ENCODE measurements around the gene TMSB15C. TPM values are rescaled to one million over a fixed set of nuclear protein-coding genes. Genes with fewer than 3 reads are reported as not detected.
"Not testable (repeated sequence)": the region's sequence is repeated elsewhere in the genome, so short reads cannot be mapped to it uniquely, and the experiment has no call there.

Gene TMSB15C
- 3.2 and 3.3 TPM in 2 replicates for total RNA-seq

GRCh38 chrX:104075778-104076445 lies at the start of gene TMSB15C:
TMSB15C (minus strand) TSS chrX:104076236.
- not testable (repeated sequence) for H3K27ac ChIP-seq (ENCODE audit: low read depth, low read length); H3K79me2 ChIP-seq (ENCODE audit: insufficient read depth, low read length); DNase-seq (ENCODE audit: insufficient read length, low spot score, missing footprints); H3K4me1 ChIP-seq (ENCODE audit: insufficient read depth, low read length); H2AFZ ChIP-seq (ENCODE audit: low read length); H3K9me3 ChIP-seq (ENCODE audit: low read depth, low read length); H3K4me3 ChIP-seq (ENCODE audit: insufficient read depth, low read length); H3K4me2 ChIP-seq (ENCODE audit: insufficient read depth, low read length); H3K27me3 ChIP-seq (ENCODE audit: insufficient read depth, low read length); H4K20me1 ChIP-seq (ENCODE audit: insufficient read depth, low read length); H3K36me3 ChIP-seq (ENCODE audit: insufficient read depth, low read length)

- H3K36me3 ChIP-seq (ENCODE audit: insufficient read depth, low read length): no peaks in the 10 kb centered on the region
- no peak overlapping the region for H3K27ac ChIP-seq (ENCODE audit: low read depth, low read length)
- H3K27me3 ChIP-seq (ENCODE audit: insufficient read depth, low read length): peaks cover 9% of the 10 kb centered on the region
- no peaks in the 10 kb centered on the region for H4K20me1 ChIP-seq (ENCODE audit: insufficient read depth, low read length)
- H3K4me1 ChIP-seq (ENCODE audit: insufficient read depth, low read length): no peaks in the 10 kb centered on the region
- H3K9me3 ChIP-seq (ENCODE audit: low read depth, low read length): no peaks in the 10 kb centered on the region
- no peak overlapping the region for H2AFZ ChIP-seq (ENCODE audit: low read length)
- no peak overlapping the region for H3K4me2 ChIP-seq (ENCODE audit: insufficient read depth, low read length)
- TF ChIP-seq CTCF (IDR thresholded peaks at IDR 0.05; ENCODE audit: extremely low read depth, low read depth, low read length): no peak
- no peaks in the 10 kb centered on the region for H3K79me2 ChIP-seq (ENCODE audit: insufficient read depth, low read length)
- no peak overlapping the region for H3K4me3 ChIP-seq (ENCODE audit: insufficient read depth, low read length)
- no peak for DNase-seq (ENCODE audit: insufficient read length, low spot score, missing footprints)
Observed at GRCh38 chrX:104122829-104123228, 46.8 kb upstream of the TMSB15C start.

DNA sequence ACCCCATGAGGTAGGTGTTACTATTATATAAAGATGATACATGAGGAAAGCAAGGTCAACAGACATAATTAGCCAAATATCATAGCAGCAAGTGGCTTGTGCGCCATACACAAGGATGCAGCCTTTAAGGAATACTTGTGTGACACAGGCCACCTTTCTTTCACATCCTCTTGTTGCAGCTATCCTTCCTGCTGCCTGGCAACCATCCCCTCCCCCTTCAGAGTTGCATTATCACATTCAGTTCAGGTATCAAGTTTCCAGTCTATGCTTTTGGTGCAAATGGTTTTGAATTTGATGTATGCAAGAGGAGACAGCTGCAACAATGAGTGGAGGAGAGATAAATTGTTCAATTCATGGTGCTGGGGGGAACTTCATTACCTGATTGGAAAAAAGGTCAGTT lies 42.7 kb upstream of the TMSB15C start:
- Histone ChIP-seq H3K36me3 (ENCODE audit: insufficient read depth, low read length) (no peaks in the 10 kb centered on the region), H3K4me2 (ENCODE audit: insufficient read depth, low read length) (no peak overlapping the region), H4K20me1 (ENCODE audit: insufficient read depth, low read length) (no peaks in the 10 kb centered on the region), H2AFZ (ENCODE audit: low read length) (no peak overlapping the region), H3K9me3 (ENCODE audit: low read depth, low read length) (no peaks in the 10 kb centered on the region), H3K79me2 (ENCODE audit: insufficient read depth, low read length) (no peaks in the 10 kb centered on the region), H3K27me3 (ENCODE audit: insufficient read depth, low read length) (peaks cover 22% of the 10 kb centered on the region), H3K4me3 (ENCODE audit: insufficient read depth, low read length) (no peak overlapping the region), H3K27ac (ENCODE audit: low read depth, low read length) (no peak overlapping the region), H3K4me1 (ENCODE audit: insufficient read depth, low read length) (no peaks in the 10 kb centered on the region)
- TF ChIP-seq CTCF (IDR thresholded peaks at IDR 0.05; ENCODE audit: extremely low read depth, low read depth, low read length): no peak
- DNase-seq (ENCODE audit: insufficient read length, low spot score, missing footprints): no peak

DNA sequence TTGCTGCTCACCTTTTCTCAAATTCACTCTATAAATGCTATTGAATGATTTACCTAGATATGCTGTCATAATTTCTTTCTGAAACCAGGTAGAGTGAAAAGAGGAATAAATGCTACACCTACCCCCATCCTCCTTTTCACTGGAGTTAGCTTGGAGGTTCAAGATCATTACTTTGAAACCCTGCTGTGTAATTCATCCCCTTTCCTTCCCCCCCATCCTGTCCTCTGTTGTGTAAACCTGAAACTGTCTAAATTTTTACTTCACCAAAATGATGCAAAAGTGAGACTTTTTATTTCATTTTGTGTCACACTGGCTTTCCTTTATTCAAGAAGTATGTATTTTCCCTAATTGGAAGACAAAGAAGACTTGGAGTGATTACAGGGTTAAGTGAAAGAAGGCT lies 41.7 kb upstream of the TMSB15C start:
- Histone ChIP-seq H3K79me2 (ENCODE audit: insufficient read depth, low read length) (no peaks in the 10 kb centered on the region), H3K9me3 (ENCODE audit: low read depth, low read length) (no peaks in the 10 kb centered on the region), H3K4me3 (ENCODE audit: insufficient read depth, low read length) (no peak overlapping the region), H3K4me1 (ENCODE audit: insufficient read depth, low read length) (no peaks in the 10 kb centered on the region), H3K36me3 (ENCODE audit: insufficient read depth, low read length) (no peaks in the 10 kb centered on the region), H2AFZ (ENCODE audit: low read length) (no peak overlapping the region), H4K20me1 (ENCODE audit: insufficient read depth, low read length) (no peaks in the 10 kb centered on the region), H3K27ac (ENCODE audit: low read depth, low read length) (no peak overlapping the region), H3K27me3 (ENCODE audit: insufficient read depth, low read length) (peaks cover 22% of the 10 kb centered on the region), H3K4me2 (ENCODE audit: insufficient read depth, low read length) (no peak overlapping the region)
- no peak for TF ChIP-seq CTCF (IDR thresholded peaks at IDR 0.05; ENCODE audit: extremely low read depth, low read depth, low read length)
- DNase-seq (ENCODE audit: insufficient read length, low spot score, missing footprints): no peak
